Stimulated activated naive CD8-positive, alpha-beta T cell treated with anti-CD3 and anti-CD28 coated beads, Interleukin-15, Interleukin-2, amounts not matched to agents 100 ng/mL and 50 ng/mL, for 24 hours (primary cell): ENCODE data around the gene LBHD2.
A peak's percentile ranks its signal among the peaks of the same experiment; 100 is the strongest.

ENCODE experiments used
- H3K27ac Mint-ChIP-seq: one replicate; pipeline ENCODE4 v1.8.0; 2021; ENCODE audit warnings: mild to moderate bottlenecking, mixed read lengths
- H3K27me3 Mint-ChIP-seq: one replicate; pipeline ENCODE4 v1.8.0; 2021; ENCODE audit warnings: mixed read lengths
- H3K36me3 Mint-ChIP-seq: one replicate; pipeline ENCODE4 v1.8.0; 2021; ENCODE audit warnings: low read depth, mixed read lengths
- H3K4me1 Mint-ChIP-seq: one replicate; pipeline ENCODE4 v1.8.0; 2021; ENCODE audit warnings: low read depth, mixed read lengths
- H3K4me3 Mint-ChIP-seq: one replicate; pipeline ENCODE4 v1.8.0; 2021; ENCODE audit warnings: mild to moderate bottlenecking, mixed read lengths
- H3K9me3 Mint-ChIP-seq: one replicate; pipeline ENCODE4 v1.8.0; 2021; ENCODE audit warnings: mixed read lengths

LBHD2 gene

GRCh38 chr14:103124501-103125001 lies 40.5 kb downstream of the LBHD2 start:
- peaks cover 5% of the 10 kb centered on the region for H3K4me1 Mint-ChIP-seq
- no peaks in the 10 kb centered on the region for H3K36me3 Mint-ChIP-seq
- peaks cover 27% of the 10 kb centered on the region for H3K27me3 Mint-ChIP-seq
- H3K4me3 Mint-ChIP-seq = peak overlapping the region; percentile 65
- no peak overlapping the region for H3K27ac Mint-ChIP-seq
- H3K9me3 Mint-ChIP-seq = no peaks in the 10 kb centered on the region

- Mint-ChIP-seq H3K4me1 (peaks cover 5% of the 10 kb centered on the region), H3K27me3 (peaks cover 20% of the 10 kb centered on the region), H3K27ac (no peak overlapping the region), H3K4me3 (no peak overlapping the region), H3K36me3 (no peaks in the 10 kb centered on the region), H3K9me3 (no peaks in the 10 kb centered on the region)
Observed at GRCh38 chr14:103125098-103126070, 41.4 kb downstream of the LBHD2 start.

- no peaks in the 10 kb centered on the region for H3K36me3 Mint-ChIP-seq
- H3K4me1 Mint-ChIP-seq = peaks cover 5% of the 10 kb centered on the region
- no peaks in the 10 kb centered on the region for H3K9me3 Mint-ChIP-seq
- no peak overlapping the region for H3K4me3 Mint-ChIP-seq
- no peak overlapping the region for H3K27ac Mint-ChIP-seq
- H3K27me3 Mint-ChIP-seq = peaks cover 15% of the 10 kb centered on the region
Observed at GRCh38 chr14:103126088-103126872, 42.3 kb downstream of the LBHD2 start.

- H3K36me3 Mint-ChIP-seq = no peaks in the 10 kb centered on the region
Observed at GRCh38 chr14:103126873-103127304, 42.9 kb downstream of the LBHD2 start.

GRCh38 chr14:103127356-103127755 lies 43.3 kb downstream of the LBHD2 start:
- no peaks in the 10 kb centered on the region for H3K4me1 Mint-ChIP-seq
- no peaks in the 10 kb centered on the region for H3K9me3 Mint-ChIP-seq
- no peaks in the 10 kb centered on the region for H3K36me3 Mint-ChIP-seq
- no peak overlapping the region for H3K27ac Mint-ChIP-seq
- H3K27me3 Mint-ChIP-seq = peaks cover 7% of the 10 kb centered on the region
- no peak overlapping the region for H3K4me3 Mint-ChIP-seq

More at GRCh38 chr14:103126873-103127304, 42.9 kb downstream of the LBHD2 start:
- H3K27ac Mint-ChIP-seq = no peak overlapping the region
- peaks cover 3% of the 10 kb centered on the region for H3K4me1 Mint-ChIP-seq
- H3K9me3 Mint-ChIP-seq = no peaks in the 10 kb centered on the region
- H3K4me3 Mint-ChIP-seq = no peak overlapping the region
- H3K27me3 Mint-ChIP-seq = peaks cover 12% of the 10 kb centered on the region

GRCh38 chr14:103127861-103128598 lies 44.0 kb downstream of the LBHD2 start:
- peaks cover 7% of the 10 kb centered on the region for H3K27me3 Mint-ChIP-seq
- H3K9me3 Mint-ChIP-seq = no peaks in the 10 kb centered on the region
- H3K4me3 Mint-ChIP-seq = no peak overlapping the region
- no peak overlapping the region for H3K27ac Mint-ChIP-seq
- H3K4me1 Mint-ChIP-seq = no peaks in the 10 kb centered on the region
- no peaks in the 10 kb centered on the region for H3K36me3 Mint-ChIP-seq

- Mint-ChIP-seq H3K27ac (no peak overlapping the region), H3K27me3 (peaks cover 7% of the 10 kb centered on the region), H3K4me3 (no peak overlapping the region), H3K36me3 (no peaks in the 10 kb centered on the region), H3K9me3 (no peaks in the 10 kb centered on the region), H3K4me1 (no peaks in the 10 kb centered on the region)
Observed at GRCh38 chr14:103128631-103129300, 44.8 kb downstream of the LBHD2 start.

GRCh38 chr14:103129301-103130016 lies 45.4 kb downstream of the LBHD2 start:
- no peaks in the 10 kb centered on the region for H3K4me1 Mint-ChIP-seq
- H3K27me3 Mint-ChIP-seq = peaks cover 3% of the 10 kb centered on the region
- H3K27ac Mint-ChIP-seq = no peak overlapping the region
- H3K36me3 Mint-ChIP-seq = no peaks in the 10 kb centered on the region
- no peak overlapping the region for H3K4me3 Mint-ChIP-seq
- no peaks in the 10 kb centered on the region for H3K9me3 Mint-ChIP-seq

GRCh38 chr14:103130017-103130764 lies 46.2 kb downstream of the LBHD2 start:
- Mint-ChIP-seq H3K4me3 (no peak overlapping the region), H3K9me3 (no peaks in the 10 kb centered on the region), H3K4me1 (no peaks in the 10 kb centered on the region), H3K27ac (no peak overlapping the region), H3K27me3 (peaks cover 2% of the 10 kb centered on the region), H3K36me3 (no peaks in the 10 kb centered on the region)

GRCh38 chr14:103130965-103131364 lies 47.0 kb downstream of the LBHD2 start:
- Mint-ChIP-seq H3K36me3 (no peaks in the 10 kb centered on the region), H3K27ac (no peak overlapping the region)

GRCh38 chr14:103131580-103131979 lies 47.6 kb downstream of the LBHD2 start:
- Mint-ChIP-seq H3K4me1 (no peaks in the 10 kb centered on the region), H3K27ac (no peak overlapping the region), H3K36me3 (no peaks in the 10 kb centered on the region), H3K27me3 (no peaks in the 10 kb centered on the region), H3K4me3 (no peak overlapping the region), H3K9me3 (no peaks in the 10 kb centered on the region)

More at GRCh38 chr14:103130965-103131364, 47.0 kb downstream of the LBHD2 start:
- Mint-ChIP-seq H3K27me3 (no peaks in the 10 kb centered on the region), H3K4me1 (no peaks in the 10 kb centered on the region), H3K4me3 (no peak overlapping the region), H3K9me3 (no peaks in the 10 kb centered on the region)

GRCh38 chr14:103132381-103133209 lies 48.6 kb downstream of the LBHD2 start:
- Mint-ChIP-seq H3K4me1 (no peaks in the 10 kb centered on the region), H3K27ac (no peak overlapping the region), H3K9me3 (no peaks in the 10 kb centered on the region), H3K27me3 (no peaks in the 10 kb centered on the region), H3K4me3 (no peak overlapping the region), H3K36me3 (no peaks in the 10 kb centered on the region)
